ENCODE data around the gene TBL3. TPM values are rescaled to one million over a fixed set of nuclear protein-coding genes. Genes with fewer than 3 reads are reported as not detected.

Gene TBL3
- total RNA-seq, 6 experiments from 2014 or later: 15.8 to 42.4 (median 18.1) TPM

DNA sequence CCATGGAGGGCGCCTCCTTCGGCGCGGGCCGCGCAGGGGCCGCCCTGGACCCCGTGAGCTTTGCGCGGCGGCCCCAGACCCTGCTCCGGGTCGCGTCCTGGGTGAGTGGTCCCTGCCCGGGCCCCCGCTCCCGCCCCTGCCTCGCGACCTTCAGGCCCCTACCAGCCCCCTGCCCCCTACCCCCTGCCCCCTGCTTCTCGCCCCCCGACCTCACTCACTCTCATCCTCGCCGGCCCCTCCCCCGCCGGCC, 18.2 kb downstream of the TBL3 start:
- intact Hi-C loops (cut with DNase I): no loop called here
- H3K36me3 ChIP-seq: peaks cover 0 to 13% (median 0%) of the 10 kb centered on the region in 4 donors

DNA sequence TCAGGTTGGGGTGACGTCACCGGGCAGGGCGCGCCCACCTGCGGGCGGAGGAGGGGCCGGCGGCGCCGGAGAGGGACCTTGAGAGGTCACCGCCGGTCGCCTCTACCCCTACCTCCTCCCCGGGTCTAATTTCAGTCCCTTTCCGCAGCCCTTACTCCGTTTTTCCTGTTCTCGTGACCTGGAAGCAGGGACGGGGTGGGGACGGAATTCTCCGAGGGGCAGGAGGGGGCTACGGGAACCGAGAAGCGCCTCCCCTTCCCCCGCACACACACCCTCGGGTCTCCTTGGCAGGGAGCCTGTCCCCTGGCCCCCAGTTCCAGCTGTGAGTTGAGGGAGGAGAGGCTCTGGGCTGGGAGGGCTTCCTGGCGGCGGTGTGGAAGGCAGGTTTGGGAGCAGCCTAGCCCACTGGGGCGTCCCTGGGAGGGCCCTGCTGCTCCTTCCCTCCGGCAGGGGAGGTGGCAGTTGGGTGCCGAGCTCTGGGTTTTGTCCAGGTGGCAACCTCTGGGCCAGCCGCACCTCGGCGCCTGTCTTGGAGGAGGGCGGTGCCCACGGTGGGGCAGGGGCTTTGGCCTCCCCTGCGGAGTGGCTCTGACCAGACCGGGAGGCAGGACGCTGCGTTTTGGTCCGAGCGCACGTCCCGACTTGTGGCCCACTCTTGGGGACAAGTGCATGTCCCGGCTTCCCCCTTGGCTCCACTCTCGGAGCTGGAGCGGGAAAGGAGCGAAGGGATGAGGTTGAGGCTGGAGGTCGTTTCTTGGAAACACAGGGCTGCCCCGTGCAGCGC, 18.7 kb downstream of the TBL3 start:
- ATAC-seq (no peak), DNase-seq (peak in 1 of 3 donors; percentile 55)
- H3K27me3 ChIP-seq: peaks cover 0 to 7% of the 10 kb centered on the region in 2 donors
- H3K9me3 ChIP-seq: no peaks in the 10 kb centered on the region
- H3K4me1 ChIP-seq: peaks cover 0 to 18% (median 3%) of the 10 kb centered on the region in 4 donors
- no peak overlapping the region for H3K4me3 ChIP-seq
- no peak for TF ChIP-seq POLR2A (IDR thresholded peaks at IDR 0.05)
- TF ChIP-seq, protein P1, sequence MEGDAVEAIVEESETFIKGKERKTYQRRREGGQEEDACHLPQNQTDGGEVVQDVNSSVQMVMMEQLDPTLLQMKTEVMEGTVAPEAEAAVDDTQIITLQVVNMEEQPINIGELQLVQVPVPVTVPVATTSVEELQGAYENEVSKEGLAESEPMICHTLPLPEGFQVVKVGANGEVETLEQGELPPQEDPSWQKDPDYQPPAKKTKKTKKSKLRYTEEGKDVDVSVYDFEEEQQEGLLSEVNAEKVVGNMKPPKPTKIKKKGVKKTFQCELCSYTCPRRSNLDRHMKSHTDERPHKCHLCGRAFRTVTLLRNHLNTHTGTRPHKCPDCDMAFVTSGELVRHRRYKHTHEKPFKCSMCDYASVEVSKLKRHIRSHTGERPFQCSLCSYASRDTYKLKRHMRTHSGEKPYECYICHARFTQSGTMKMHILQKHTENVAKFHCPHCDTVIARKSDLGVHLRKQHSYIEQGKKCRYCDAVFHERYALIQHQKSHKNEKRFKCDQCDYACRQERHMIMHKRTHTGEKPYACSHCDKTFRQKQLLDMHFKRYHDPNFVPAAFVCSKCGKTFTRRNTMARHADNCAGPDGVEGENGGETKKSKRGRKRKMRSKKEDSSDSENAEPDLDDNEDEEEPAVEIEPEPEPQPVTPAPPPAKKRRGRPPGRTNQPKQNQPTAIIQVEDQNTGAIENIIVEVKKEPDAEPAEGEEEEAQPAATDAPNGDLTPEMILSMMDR (IDR thresholded peaks at IDR 0.05): no peak
- intact Hi-C loops (cut with DNase I): no loop called here
- peaks cover 0 to 10% (median 0%) of the 10 kb centered on the region in 4 donors for H3K36me3 ChIP-seq
- H3K27ac ChIP-seq: no peak overlapping the region
- 4% methylated on average over 5 of the region's 50 CpGs for WGBS (ENCODE audit: insufficient coverage, low coverage, low lambda C conversion rate, missing lambda C conversion rate)

More for the DNA sequence above, 18.2 kb downstream of the TBL3 start:
- no peak for DNase-seq
- no CpG with 5 or more reads among the region's 25 CpGs for WGBS (ENCODE audit: insufficient coverage, low coverage, low lambda C conversion rate, missing lambda C conversion rate)
- H3K4me1 ChIP-seq: peaks cover 0 to 20% (median 5%) of the 10 kb centered on the region in 4 donors
- ATAC-seq: no peak
- no peak overlapping the region for H3K4me3 ChIP-seq
- TF ChIP-seq POLR2A (IDR thresholded peaks at IDR 0.05): no peak
- TF ChIP-seq, protein P1 (IDR thresholded peaks at IDR 0.05): no peak
- H3K27me3 ChIP-seq: peaks cover 0 to 7% of the 10 kb centered on the region in 2 donors
- no peaks in the 10 kb centered on the region for H3K9me3 ChIP-seq
- no peak overlapping the region for H3K27ac ChIP-seq

DNA sequence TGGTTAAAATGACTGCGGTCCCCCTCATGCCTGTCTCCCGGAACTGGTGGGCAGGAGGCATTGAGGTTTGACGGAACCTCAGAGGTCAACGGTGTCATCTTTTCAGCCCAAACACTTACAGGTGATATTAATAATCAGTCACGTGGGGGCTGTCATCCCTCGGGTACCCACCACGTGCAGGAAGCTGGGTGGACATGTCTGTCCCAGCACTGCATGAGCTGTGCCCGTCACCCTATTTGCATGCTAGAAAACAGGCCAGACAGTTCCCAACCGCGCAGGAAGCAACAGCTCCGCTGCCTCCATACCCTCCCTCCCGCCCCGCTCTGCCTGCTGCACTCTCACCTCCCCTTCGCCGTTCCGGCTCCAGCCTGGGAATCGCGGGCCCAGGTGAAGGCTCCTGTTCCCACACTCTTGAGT, 19.3 kb downstream of the TBL3 start:
- ATAC-seq (no peak), DNase-seq (peak in 1 of 3 donors; percentile 31)
- WGBS (ENCODE audit: insufficient coverage, low coverage, low lambda C conversion rate, missing lambda C conversion rate): 8% methylated on average over 4 of the region's 18 CpGs
- H3K27ac ChIP-seq: no peak overlapping the region
- no peaks in the 10 kb centered on the region for H3K9me3 ChIP-seq
- peaks cover 0 to 18% (median 3%) of the 10 kb centered on the region in 4 donors for H3K4me1 ChIP-seq
- no peak overlapping the region for H3K4me3 ChIP-seq
- H3K36me3 ChIP-seq: peaks cover 0 to 4% (median 0%) of the 10 kb centered on the region in 4 donors
- intact Hi-C loops (cut with DNase I): no loop called here
- H3K27me3 ChIP-seq: peaks cover 0 to 7% of the 10 kb centered on the region in 2 donors
- TF ChIP-seq POLR2A (IDR thresholded peaks at IDR 0.05): no peak
- TF ChIP-seq, protein P1 (IDR thresholded peaks at IDR 0.05): no peak

DNA sequence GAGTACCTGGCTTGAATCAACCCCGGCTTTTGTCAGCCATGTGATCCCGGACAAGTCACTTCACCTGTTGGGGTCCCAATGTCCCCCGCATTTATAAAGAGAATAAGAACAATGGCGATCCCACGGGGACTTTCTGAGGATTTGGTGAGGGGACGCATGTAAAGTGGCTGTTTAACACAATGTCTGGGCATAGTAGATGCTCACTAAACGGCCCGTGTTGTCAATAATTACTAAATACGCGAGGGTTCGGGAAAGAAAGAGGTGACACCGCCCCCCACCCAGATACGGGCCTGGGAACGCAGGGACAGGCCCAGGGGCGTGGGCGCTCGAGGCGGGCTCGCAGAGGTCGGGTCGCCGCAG, 19.7 kb downstream of the TBL3 start:
- H3K4me1 ChIP-seq: peaks cover 0 to 18% (median 3%) of the 10 kb centered on the region in 4 donors
- intact Hi-C loops (cut with DNase I): no loop called here
- no peak overlapping the region for H3K27ac ChIP-seq

More for the DNA sequence above, 19.7 kb downstream of the TBL3 start:
- H3K4me3 ChIP-seq: peak overlapping the region; percentile 18 to 42 (median 18)
- peaks cover 0 to 7% of the 10 kb centered on the region in 2 donors for H3K27me3 ChIP-seq
- H3K36me3 ChIP-seq: no peaks in the 10 kb centered on the region
- TF ChIP-seq, protein P1 (IDR thresholded peaks at IDR 0.05): no peak
- TF ChIP-seq POLR2A (IDR thresholded peaks at IDR 0.05): no peak
- no peaks in the 10 kb centered on the region for H3K9me3 ChIP-seq
- WGBS (ENCODE audit: insufficient coverage, low coverage, low lambda C conversion rate, missing lambda C conversion rate): 20% methylated on average over 11 of the region's 22 CpGs
- DNase-seq (no peak), ATAC-seq (no peak)

Data from right lobe of liver (tissue), 6 donors.